GM18499 (cell line): ENCODE measurements around the gene NR2E3.

ENCODE experiments used
- ATAC-seq: cut with Tn5 transposase; IDR thresholded peaks from one replicate; pipeline ENCODE4 v1.9.1; 2021; ENCODE audit warnings: moderate number of reproducible peaks; ENCODE audit not compliant: insufficient read depth, unreplicated experiment

NR2E3 gene

DNA sequence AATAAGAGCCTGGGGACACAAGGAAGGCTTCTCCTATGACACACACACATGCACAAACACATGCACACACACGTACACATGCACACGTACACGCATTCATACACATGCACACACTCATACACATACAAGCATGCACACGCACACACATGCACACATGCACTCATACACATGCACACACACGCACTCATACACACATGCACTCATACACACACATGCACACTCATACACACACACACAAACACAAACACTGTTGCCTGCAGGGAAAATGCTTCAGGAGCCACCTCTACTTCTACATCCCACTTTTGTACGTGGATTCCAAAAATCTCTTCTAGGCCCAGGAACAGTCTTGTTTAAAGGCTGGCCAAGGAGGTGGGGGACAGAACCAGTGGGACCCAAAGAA is 20.7 kb upstream of the NR2E3 start:
- ATAC-seq = no peak

DNA sequence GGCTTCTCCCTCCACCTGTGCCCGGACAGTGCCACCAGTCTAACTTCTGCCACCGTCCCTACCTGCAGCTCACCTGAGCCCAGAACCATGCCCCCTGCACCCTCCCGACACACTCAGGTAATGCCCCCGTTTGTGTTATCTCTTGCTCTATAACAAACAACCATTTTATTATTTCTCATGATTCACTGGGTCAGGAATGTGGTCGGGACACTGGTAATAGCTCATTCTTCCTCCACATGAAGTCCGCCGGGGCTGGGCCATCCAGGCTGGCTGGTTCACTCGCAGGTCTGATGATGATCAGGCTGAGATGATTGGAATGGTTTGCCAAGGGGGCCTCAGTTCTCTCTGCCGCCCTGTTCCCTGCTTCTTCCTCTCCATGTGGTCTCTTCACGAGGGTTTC is 20.3 kb upstream of the NR2E3 start:
- no peak for ATAC-seq

DNA sequence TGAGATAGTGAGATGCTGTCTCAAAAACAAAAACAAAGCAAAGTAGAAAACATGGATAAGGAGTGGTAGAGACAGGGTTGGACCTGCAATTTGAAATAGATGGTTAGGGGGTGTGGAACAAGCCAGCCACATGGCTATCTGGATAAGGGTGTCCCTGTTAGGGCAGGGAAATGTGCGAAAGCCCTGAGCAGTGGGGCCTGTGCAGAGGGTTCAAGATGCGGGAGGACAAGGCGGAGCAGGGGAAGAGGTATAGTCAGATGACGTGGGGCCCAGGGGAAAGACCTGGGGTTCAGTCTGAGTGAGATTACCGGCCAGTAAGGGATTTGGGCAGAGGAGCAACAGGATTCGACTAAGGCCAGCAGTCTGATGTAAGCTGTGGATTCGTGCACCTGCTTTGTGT is 18.4 kb upstream of the NR2E3 start:
- ATAC-seq = no peak

DNA sequence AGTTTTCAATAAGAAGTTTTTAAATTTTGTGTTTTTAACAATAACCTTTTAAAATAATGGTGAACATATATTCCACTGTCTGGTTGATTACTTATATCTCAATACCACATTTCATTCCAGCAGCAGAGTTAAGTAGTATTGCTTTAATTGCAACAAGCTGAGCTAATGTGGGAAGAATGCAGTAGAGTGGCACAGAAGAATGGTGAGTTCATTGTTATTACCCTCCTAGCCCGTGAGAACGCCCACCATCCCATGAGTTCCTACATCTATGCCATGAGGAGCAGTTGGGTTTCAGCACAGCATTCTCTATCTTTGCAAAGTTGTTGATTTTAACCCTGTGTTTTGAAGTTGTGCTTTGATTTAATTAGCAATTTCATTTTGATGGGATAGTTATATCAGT is 17.8 kb upstream of the NR2E3 start:
- ATAC-seq = no peak

DNA sequence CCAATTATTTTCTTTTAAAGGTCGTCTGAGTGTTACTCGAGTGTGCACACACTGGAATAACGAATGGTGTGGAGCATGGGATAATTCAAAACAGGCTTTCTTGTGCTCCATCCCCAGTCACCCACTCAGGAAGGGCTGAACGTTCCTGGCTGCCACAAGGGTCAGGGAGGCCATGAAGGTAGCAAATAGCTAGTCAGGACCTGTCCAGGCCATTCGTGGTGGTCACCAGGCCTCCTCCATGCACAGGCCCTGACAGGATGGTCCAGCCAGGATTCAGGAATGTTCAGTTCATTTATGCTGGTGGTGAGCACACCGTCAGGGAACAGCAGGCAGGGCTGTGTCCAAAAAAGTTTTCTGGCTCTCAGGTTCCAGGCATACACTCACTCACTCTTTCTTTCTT is 11.7 kb upstream of the NR2E3 start:
- ATAC-seq = no peak

DNA sequence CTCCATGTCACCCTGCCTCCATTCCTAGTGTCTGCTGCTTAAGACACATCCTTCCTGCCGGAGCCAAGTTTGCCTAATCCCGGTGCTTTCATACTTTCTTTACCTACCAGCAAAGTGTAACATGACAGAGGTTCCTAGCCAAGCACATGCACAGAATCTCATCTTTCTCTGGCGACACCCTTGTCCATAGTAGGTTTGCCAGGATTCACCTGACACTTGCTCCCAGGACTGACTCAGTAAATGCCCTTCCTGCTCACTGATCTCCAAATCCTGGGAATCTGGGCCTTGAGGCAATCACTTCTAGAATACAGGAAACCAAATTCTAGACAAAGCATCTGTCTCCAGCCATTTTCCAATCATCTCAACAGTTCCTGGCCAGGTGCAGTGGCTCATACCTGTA is 10.2 kb upstream of the NR2E3 start:
- no peak for ATAC-seq

DNA sequence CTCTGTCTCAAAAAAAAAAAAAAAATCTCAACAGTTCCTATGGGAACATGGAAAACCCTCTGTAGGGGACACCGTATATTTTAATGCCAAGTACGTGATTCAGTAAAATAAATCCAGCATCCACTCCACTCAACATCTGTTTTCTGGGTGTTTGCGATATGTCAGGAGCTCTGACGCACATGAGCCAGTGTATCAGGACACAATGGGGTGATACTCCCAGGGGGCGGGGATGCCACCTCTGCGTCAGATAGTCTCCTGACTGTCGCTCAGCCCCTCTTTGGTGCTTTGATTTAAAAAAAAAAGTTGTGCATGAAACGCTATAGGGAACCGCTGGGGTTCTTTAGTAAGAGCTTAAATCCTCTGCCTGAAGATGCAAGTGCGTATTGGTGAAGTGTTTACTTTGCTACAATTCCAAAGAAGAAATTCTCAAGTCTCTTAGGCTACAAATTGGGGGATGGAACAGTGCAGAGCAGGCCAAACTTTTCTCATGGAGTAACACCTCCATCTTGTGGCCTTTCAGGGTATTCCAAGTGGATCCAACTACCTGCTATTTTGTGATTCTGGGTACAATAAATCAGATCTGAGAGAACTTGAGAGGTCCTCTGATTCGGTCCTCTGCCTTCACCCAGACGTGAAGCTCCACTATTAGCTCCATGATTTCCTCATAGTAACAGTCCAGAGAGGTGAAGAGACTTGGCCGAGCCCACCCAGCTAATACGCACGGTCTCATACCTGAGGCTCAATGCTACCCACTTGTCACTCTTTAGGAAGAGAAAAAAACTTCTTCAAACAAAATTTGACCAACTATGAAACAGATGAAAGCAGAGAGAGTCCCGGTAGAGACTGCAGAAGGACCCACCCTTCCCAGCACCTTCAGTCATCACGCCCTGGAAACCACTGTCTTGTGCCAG is 9.3 kb upstream of the NR2E3 start:
- no peak for ATAC-seq

DNA sequence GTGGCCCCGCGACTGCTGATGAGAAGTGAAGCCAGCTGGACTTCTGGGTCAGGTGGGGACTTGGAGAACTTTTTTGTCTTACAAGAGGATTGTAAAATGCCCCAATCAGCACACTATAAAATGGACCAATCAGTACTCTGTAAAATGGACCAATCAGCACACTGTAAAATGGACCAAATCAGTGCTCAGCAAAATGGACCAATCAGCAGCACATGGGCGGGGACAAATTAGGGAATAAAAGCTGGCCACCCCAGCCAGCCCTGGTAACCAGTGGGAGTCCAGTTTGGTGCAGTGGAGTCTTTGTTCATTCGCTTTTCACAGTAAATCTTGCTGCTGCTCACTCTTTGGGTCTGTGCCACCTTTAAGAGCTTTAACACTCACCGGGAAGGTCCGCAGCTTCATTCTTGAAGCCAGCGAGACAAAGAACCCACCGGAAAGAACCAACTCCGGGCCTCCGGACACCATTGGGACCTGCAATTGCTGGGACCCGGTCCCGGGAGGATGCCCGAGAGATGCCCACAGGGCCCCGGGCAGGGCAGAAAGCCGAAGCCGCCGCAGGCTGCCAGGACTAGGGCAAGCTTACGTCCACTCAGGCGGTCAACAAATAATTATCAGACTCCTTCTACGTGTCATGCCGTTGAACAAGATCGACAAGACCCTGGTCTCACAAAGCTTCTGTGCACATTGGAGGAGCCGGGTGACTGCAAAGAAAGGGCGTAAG is 8.3 kb upstream of the NR2E3 start:
- no peak for ATAC-seq

DNA sequence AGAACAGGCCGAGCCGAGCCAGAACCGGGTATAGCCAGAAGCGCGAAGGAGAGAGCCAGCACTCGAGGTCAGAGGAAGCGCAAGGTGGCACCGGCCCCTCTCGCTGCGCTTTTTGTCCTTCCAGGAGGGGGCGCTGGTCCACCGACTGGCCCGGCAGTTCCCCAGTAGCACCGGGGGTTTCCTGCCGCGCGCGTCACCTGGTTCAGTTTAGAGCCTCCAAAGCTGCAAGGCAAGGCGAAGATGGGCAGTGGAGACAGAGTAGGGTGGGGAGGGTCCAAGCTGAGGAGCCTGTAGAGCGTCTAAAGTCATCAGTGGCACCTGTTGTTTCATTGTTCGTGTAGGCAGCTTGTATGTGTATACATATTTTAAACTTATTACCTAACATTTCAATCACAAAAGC is 7.6 kb upstream of the NR2E3 start:
- no peak for ATAC-seq

DNA sequence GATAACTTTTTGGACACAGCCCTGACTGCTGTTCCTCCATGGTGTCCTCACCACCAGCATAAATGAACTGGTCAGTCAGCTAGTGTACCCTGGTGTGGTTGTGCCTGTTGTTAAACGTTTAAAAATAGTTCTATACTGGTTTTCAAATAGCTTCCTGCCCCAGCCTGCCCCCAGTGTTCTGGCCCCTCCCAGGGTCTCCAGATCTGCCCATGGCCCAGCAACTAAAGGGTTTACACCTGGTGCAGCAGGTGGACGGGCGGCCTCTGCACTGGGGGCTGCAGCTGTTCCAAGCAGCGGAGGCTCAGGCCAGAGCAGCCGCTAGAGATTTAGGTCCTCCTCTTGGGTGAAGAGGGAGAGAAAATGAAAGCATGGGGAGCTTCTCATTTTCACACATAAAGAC is 6.1 kb upstream of the NR2E3 start:
- no peak for ATAC-seq

DNA sequence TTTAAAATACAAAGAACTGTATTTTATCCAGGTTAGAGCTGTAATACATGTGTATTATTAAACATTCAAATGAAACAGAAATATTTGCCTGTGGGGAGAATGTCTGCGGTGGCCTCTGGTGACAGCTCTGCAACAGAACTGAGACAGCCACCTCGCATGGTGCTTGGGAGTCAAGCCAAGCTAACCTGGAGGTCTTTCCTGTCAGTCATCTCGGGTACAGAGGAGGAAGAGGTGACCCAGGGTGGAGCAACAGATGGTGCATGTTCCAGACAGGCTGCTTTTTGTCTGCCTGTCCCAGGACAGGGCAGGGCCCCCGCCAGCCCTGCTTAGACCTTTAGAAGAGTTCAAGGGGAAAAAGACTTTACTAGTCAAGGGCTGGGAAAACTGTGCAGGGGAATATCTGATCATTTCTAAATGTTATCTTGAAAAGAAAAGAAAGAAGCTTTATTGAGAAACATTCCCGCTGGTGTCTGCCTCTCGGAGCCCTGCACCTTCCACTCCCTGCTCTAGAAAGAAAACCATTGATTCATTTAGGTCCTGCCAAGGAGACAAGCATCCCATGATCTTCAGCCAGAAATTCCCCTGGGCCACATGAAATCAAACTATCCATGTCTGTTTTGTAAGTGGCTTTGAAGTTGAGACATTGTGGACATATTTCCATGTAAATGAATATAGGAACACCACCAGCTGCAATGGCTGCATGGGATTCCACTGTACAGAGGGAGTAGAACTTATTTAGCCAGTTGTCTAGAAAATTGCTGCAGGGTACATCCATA is 5.5 kb upstream of the NR2E3 start:
- ATAC-seq = no peak

DNA sequence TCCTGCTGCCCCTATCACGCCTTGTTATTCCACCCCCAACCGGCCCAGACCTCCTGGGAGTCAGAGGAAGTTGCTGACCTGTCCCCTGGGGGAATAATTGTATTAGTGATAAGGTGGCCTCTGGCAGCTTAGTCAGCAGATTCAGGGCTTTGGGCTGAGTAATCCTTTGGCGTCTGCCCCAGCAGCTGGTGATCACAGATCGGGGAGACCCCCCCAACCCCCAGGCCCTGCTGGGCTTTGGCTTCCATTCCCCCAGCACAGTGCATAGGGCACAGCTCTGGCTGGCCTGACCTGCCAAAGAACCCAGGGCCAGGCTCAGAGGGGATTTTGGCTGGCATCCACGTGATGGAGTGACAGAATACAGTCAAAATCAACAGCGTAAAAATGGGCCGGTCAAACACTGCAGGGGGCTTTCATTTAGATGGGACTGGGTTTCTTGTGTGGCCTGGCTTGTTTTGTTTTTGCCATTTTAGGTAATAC is 3.9 kb upstream of the NR2E3 start:
- no peak for ATAC-seq

DNA sequence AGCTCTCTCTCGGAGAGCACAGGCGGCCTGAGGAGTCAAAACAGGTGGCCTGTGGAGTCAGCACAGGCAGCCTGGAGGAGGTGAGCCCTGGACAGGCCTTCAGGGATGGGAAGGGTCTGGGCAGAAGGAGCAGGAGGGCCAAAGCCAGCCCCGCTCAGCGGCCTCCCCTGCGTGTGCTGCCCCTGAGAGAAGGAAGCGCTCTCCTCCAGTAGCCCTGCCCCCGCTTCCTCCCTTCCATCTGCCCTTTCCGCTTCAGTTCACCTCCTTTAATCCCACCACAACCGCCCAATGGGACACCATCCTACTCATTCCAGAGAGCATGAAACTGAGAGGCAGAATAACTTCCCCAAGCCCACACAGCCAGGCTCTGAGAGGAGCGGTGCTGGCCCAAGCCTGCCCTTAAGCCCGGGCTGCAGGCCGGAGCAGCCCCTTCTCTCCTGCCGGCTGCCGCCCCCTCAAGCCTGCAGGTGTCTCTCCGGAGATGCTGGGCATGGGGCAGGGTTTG is 3.2 kb upstream of the NR2E3 start:
- no peak for ATAC-seq

DNA sequence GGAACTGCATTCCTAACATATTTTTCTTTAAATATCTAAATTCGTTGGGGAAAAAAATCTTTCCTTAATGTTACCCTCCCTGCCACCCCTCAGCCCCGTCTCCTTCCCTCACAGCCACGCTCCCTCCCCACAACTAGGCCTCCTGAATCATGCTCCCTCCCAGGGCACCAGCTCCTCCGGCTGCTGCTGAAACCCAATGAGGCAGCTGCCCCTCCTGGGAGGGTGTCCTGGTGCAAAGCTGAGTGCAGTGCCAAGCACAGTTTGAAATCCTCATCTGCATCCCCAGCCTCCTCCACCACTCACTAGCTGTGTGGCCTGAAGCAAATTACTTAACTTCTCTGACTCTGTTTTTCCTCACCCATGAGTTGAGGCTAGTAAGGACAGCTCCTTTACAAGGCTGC is 2.7 kb upstream of the NR2E3 start:
- ATAC-seq = no peak

DNA sequence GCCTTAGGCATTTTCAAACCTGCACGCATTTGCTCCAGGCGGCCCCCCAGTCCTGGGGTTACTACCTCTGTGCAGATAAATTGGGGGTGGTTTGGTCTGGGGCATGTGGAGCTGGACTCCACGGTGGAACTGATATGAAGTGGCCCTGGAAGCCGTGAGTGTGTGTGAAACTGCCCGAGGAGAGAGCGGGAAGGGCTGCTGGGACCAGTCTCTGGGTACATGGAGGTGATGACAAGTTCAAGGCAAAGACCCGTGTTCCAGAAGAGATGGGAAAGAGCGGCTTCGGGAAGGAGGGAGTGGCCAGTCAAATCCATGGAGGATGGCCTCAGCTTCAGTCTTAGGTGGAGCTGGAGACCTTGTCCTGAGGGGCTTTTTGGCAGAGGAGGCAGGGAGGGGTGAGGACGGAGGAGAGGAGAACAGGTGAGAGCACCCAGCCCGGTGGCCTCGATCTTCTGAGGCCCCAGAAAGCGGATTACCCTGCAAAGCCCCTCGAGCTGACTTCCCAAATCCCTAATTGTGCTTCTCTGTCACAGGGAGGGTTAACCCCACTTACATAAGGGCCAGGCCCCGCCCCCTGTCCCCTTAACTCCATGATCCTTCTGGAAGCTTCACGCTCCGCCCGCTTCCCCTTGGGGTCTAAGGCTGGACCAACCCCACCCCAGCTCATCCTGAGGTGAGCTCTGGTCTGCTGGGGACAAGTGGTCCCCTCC is 1.9 kb upstream of the NR2E3 start:
- ATAC-seq = no peak

DNA sequence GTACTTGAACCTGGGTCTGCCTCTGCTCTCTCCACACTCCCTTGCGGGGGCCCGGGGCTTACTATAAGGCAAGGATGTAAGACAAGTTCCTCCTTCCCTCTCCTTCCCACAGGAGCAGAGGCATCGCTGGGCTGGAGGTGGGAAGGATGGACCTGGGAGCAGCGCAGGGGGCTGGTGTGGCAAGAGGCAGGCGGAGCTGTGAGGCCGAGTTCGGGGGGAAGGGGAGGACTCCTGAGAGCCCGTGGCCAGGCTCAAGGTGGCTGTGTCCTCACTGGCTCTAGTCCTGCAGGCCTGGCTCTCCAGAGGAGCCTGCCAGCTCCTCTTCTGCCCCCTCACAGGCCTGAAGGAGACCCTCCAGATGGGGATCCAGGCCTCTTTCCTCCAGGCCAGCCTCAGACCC is 1.0 kb upstream of the NR2E3 start:
- ATAC-seq = no peak

DNA sequence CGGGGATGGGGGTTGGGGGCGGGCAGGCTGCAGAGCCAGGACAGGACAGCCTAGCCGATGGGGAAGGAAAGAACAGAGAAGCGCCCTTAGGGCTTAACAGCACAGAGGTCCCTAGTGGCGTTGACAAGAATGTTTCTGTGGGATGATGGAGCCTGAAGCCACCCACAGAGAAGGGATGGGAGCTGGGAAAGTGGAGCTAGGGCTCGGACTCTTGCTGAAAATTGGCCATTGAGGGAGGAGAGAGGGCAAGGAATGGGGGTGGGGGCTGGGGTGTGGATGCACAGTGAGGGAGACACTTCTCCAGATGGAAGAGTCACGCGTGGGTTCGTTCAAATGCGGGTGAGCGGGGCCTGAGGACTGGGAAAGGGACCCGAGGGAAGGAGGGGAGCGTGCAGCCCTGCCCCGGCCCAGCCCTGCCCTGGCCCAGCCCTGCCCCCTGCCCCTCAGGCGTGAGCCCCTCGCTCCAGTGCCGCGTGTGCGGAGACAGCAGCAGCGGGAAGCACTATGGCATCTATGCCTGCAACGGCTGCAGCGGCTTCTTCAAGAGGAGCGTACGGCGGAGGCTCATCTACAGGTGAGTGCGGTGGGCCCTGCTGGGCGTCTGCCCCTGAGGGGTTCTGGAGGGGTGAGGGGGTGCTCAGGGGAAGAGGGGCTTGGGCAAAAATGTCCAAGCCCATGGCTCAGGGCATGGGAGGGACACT is 832 bp downstream of the NR2E3 start:
- ATAC-seq = no peak

DNA sequence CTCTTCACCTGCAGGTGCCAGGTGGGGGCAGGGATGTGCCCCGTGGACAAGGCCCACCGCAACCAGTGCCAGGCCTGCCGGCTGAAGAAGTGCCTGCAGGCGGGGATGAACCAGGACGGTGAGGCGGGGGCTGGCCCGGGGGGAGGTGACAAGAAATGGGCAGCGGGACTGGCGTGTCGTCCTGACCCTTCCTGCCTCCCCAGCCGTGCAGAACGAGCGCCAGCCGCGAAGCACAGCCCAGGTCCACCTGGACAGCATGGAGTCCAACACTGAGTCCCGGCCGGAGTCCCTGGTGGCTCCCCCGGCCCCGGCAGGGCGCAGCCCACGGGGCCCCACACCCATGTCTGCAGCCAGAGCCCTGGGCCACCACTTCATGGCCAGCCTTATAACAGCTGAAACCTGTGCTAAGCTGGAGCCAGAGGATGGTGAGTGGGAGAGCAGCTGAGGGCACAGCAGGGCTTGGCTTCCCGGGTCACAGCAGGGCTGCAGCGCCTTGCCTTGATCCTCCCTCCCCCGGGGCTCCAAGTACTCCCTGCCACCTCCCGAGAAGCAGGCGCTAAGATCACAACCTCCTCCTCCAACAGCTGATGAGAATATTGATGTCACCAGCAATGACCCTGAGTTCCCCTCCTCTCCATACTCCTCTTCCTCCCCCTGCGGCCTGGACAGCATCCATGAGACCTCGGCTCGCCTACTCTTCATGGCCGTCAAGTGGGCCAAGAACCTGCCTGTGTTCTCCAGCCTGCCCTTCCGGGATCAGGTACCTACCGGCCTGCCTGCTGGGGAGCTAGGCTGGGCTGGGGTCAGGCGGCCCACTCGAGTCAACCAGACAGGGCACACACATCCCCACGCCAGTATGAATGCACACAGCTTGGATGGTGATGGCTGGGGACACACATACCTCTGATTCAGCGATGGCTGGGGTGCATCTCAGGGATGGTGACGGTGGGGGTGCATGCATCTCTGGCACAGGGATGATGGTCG is 1.7 kb downstream of the NR2E3 start:
- ATAC-seq = no peak
